Nephron progenitor cell (in vitro differentiated cells): ENCODE results near the gene EIF2S2.

Experiments
- DNase-seq: peaks from one replicate; pipeline ENCODE4 v3.0.0; 2021
- H3K27ac Mint-ChIP-seq: 2 replicates; pipeline ENCODE4 v1.8.0; 2021; ENCODE audit warnings: mild to moderate bottlenecking, moderate library complexity, mixed read lengths
- H3K27me3 Mint-ChIP-seq: 2 replicates; pipeline ENCODE4 v1.8.0; 2021; ENCODE audit warnings: mild to moderate bottlenecking, low read depth, mixed read lengths; ENCODE audit not compliant: poor library complexity
- H3K36me3 Mint-ChIP-seq: 2 replicates; pipeline ENCODE4 v1.8.0; 2021; ENCODE audit warnings: low read depth, mixed read lengths
- H3K4me1 Mint-ChIP-seq: 2 replicates; pipeline ENCODE4 v1.8.0; 2021; ENCODE audit warnings: mixed read lengths
- H3K4me3 Mint-ChIP-seq: 2 replicates; pipeline ENCODE4 v1.8.0; 2021; ENCODE audit warnings: mild to moderate bottlenecking, moderate library complexity, mixed read lengths
- H3K9me3 Mint-ChIP-seq: 2 replicates; pipeline ENCODE4 v1.8.0; 2021; ENCODE audit warnings: mild to moderate bottlenecking, moderate library complexity, mixed read lengths
- TF ChIP-seq, protein P1 (sequence below): fragments of 200-600 bp; sonication (generic); IDR thresholded peaks from 2 replicates; pipeline ENCODE4 v1.5.0; 2021; ENCODE audit warnings: antibody characterized with exemption

The EIF2S2 gene

GRCh38 chr20:34072778-34073177, 39.3 kb downstream of the EIF2S2 start:
- TF ChIP-seq, protein P1, sequence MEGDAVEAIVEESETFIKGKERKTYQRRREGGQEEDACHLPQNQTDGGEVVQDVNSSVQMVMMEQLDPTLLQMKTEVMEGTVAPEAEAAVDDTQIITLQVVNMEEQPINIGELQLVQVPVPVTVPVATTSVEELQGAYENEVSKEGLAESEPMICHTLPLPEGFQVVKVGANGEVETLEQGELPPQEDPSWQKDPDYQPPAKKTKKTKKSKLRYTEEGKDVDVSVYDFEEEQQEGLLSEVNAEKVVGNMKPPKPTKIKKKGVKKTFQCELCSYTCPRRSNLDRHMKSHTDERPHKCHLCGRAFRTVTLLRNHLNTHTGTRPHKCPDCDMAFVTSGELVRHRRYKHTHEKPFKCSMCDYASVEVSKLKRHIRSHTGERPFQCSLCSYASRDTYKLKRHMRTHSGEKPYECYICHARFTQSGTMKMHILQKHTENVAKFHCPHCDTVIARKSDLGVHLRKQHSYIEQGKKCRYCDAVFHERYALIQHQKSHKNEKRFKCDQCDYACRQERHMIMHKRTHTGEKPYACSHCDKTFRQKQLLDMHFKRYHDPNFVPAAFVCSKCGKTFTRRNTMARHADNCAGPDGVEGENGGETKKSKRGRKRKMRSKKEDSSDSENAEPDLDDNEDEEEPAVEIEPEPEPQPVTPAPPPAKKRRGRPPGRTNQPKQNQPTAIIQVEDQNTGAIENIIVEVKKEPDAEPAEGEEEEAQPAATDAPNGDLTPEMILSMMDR = no peak
- Mint-ChIP-seq H3K36me3 (peaks cover 21% of the 10 kb centered on the region), H3K4me3 (no peak overlapping the region), H3K27ac (no peak overlapping the region), H3K27me3 (no peaks in the 10 kb centered on the region), H3K4me1 (peaks cover 12% of the 10 kb centered on the region), H3K9me3 (no peaks in the 10 kb centered on the region)
- DNase-seq = no peak

DNA sequence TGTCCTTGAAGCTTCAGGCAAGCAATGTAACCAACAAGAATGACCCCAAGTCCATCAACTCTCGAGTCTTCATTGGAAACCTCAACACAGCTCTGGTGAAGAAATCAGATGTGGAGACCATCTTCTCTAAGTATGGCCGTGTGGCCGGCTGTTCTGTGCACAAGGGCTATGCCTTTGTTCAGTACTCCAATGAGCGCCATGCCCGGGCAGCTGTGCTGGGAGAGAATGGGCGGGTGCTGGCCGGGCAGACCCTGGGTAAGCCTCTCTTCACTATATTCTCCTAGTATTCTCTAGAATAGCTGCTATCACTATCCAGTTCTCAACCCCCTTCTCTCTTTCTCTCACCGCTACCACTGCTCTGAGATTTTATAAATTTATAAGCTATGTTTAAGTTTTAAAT, 40.0 kb downstream of the EIF2S2 start:
- TF ChIP-seq, protein P1 = no peak
- Mint-ChIP-seq H3K4me1 (peaks cover 15% of the 10 kb centered on the region), H3K9me3 (no peaks in the 10 kb centered on the region), H3K36me3 (peaks cover 21% of the 10 kb centered on the region), H3K27me3 (no peaks in the 10 kb centered on the region), H3K27ac (no peak overlapping the region), H3K4me3 (no peak overlapping the region)
- no peak for DNase-seq

- TF ChIP-seq, protein P1 = no peak
- Mint-ChIP-seq H3K36me3 (peaks cover 13% of the 10 kb centered on the region), H3K4me3 (no peak overlapping the region), H3K27ac (no peak overlapping the region), H3K9me3 (no peaks in the 10 kb centered on the region), H3K4me1 (peaks cover 24% of the 10 kb centered on the region), H3K27me3 (no peaks in the 10 kb centered on the region)
- DNase-seq = no peak
These were observed 41.2 kb downstream of the EIF2S2 start for GRCh38 chr20:34070859-34071258.

GRCh38 chr20:34070079-34070439, 42.0 kb downstream of the EIF2S2 start:
- H3K4me3 Mint-ChIP-seq = no peak overlapping the region
- no peaks in the 10 kb centered on the region for H3K9me3 Mint-ChIP-seq
- no peaks in the 10 kb centered on the region for H3K27me3 Mint-ChIP-seq
- peaks cover 10% of the 10 kb centered on the region for H3K36me3 Mint-ChIP-seq
- no peak for DNase-seq
- TF ChIP-seq, protein P1 = no peak
- no peak overlapping the region for H3K27ac Mint-ChIP-seq
- H3K4me1 Mint-ChIP-seq = peaks cover 29% of the 10 kb centered on the region

DNA sequence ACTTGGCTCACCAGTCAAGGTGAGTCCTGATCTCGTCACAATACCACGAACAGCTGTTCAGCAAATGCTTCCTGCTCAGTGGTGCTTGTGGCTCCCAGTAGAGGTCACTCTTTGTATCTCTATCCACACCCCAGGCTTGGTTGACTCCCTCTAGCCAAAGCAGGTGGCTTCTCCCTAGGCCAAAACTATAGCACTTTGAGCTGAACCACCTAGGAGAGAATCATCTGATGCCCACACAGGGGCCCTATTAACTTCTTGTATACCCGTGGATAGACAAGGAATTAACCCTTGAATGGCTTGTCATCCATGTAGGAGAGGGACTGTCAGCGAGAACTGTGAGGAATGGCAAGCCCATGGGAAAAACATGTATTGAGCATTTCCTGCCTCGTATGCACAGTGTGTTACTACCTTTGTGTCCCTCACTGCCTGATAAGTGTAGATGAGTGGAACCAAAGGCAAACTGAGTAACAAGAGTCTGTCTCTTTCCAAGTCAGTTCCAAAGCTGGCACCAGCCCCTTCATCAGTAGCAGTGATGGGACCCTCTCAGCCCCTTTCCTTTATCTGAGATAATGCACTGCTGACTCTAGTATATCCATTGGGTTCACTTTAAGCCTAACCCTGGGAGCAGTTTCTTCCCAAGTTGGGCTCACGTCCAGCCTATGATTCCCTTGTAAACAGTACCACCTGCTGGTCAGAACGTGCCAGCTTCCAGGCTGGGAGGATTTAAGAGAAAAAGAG, 42.5 kb downstream of the EIF2S2 start:
- Mint-ChIP-seq H3K9me3 (no peaks in the 10 kb centered on the region), H3K27ac (no peak overlapping the region), H3K36me3 (peaks cover 10% of the 10 kb centered on the region), H3K4me1 (peaks cover 29% of the 10 kb centered on the region), H3K4me3 (no peak overlapping the region), H3K27me3 (no peaks in the 10 kb centered on the region)
- TF ChIP-seq, protein P1 = peak; percentile 87
- DNase-seq = peak; percentile 74

GRCh38 chr20:34068001-34068400, 44.0 kb downstream of the EIF2S2 start:
- no peak overlapping the region for H3K27ac Mint-ChIP-seq
- TF ChIP-seq, protein P1 = no peak
- H3K27me3 Mint-ChIP-seq = no peaks in the 10 kb centered on the region
- no peak for DNase-seq
- H3K4me3 Mint-ChIP-seq = no peak overlapping the region
- peaks cover 29% of the 10 kb centered on the region for H3K4me1 Mint-ChIP-seq
- H3K9me3 Mint-ChIP-seq = no peaks in the 10 kb centered on the region
- H3K36me3 Mint-ChIP-seq = peaks cover 5% of the 10 kb centered on the region
